ENCODE results near the gene MAS1L.

MAS1L gene

DNA sequence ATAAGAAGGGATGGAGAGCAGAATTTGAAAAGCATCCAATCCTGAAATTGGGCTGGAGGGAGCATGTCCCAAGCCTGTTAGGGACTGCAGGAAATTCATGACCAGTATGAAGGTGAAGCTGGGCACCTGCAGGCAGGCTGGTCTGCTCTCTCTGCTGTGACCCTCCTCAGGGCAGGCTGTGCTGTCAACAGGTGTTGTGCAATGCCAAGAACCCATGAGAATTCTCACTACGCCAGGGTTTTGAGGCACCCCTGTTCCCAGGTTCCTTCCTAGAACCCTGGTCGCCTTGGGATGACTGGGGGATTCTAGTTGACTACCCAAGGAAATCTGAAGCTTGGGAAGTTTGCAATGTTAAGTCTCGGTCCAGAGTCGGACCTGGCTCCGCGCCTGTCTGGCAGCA, 13.3 kb upstream of the MAS1L start:
- no peaks in the 10 kb centered on the region for H3K9me3 Mint-ChIP-seq
- no peaks in the 10 kb centered on the region for H3K4me1 Mint-ChIP-seq (ENCODE audit: low read depth)
- no peak overlapping the region for H3K27ac Mint-ChIP-seq
- H3K36me3 Mint-ChIP-seq (ENCODE audit: low read depth) = no peaks in the 10 kb centered on the region
- peaks cover 34% of the 10 kb centered on the region for H3K27me3 Mint-ChIP-seq
- no peak overlapping the region for H3K4me3 Mint-ChIP-seq

DNA sequence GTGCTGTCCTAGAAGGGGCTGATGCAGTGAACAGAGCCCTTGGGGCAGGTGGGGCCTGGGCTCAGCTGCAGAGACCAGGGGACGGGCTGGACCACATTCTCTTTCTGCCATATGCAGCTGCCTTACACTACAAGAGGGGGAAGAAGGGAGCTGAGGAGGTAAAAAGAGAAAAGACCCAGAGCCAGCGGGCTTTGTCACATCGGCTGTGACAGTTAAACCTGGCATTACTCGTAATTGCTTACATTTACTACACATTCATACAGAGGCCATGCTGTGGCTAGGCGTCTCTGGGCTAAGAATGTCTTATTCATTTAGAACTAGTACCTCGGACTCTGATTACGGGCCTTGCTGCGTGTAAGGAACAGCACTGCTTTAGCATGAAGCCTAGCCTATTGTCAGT, 12.8 kb upstream of the MAS1L start:
- Mint-ChIP-seq H3K27me3 (peaks cover 35% of the 10 kb centered on the region), H3K36me3 (ENCODE audit: low read depth) (no peaks in the 10 kb centered on the region)

DNA sequence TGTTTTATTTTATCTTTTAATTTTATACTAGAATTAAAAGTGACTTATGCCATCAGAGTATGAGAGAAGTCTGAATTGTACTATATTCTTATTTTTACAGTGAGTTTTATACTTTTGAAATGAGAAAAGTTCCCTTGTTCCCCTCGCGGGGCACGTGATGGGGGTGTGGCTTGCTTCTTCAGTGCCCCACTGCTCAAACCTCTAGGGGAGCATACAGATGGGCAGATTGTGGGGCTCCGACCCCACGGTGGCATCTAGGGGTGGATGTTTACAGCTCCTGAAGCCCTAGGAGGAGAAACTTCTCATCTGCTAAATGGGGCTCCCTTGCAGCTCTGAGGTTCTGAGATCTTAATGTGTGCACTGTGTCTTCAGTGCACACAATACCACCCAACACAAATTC, 11.9 kb upstream of the MAS1L start:
- no peaks in the 10 kb centered on the region for H3K36me3 Mint-ChIP-seq (ENCODE audit: low read depth)

More for the DNA sequence above, 12.8 kb upstream of the MAS1L start:
- H3K4me3 Mint-ChIP-seq = no peak overlapping the region
- H3K4me1 Mint-ChIP-seq (ENCODE audit: low read depth) = no peaks in the 10 kb centered on the region
- no peak overlapping the region for H3K27ac Mint-ChIP-seq
- no peaks in the 10 kb centered on the region for H3K9me3 Mint-ChIP-seq

DNA sequence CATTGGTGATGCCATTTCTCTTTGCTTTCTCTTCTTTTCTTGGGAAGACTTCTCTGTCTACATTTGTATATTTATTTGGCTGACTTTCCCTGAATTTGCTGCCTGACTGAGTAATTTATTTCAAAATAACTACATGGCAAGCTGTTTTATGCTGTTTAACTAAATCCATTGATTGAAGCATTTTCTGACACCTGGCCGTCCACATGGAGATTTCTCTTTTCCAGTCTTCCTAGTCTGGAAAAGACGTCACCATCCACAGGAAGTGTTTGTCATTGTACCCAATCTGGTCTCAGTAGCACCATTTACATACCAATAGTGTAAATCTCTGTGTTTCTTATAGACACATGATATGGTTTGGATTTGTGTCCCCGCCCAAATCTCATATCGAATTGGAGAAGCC, 9.2 kb upstream of the MAS1L start:
- no peaks in the 10 kb centered on the region for H3K4me1 Mint-ChIP-seq (ENCODE audit: low read depth)
- no peaks in the 10 kb centered on the region for H3K9me3 Mint-ChIP-seq
- no peak overlapping the region for H3K4me3 Mint-ChIP-seq
- H3K27me3 Mint-ChIP-seq = peaks cover 30% of the 10 kb centered on the region
- no peak overlapping the region for H3K27ac Mint-ChIP-seq
- no peaks in the 10 kb centered on the region for H3K36me3 Mint-ChIP-seq (ENCODE audit: low read depth)

More for the DNA sequence above, 11.9 kb upstream of the MAS1L start:
- H3K9me3 Mint-ChIP-seq = no peaks in the 10 kb centered on the region
- H3K4me3 Mint-ChIP-seq = no peak overlapping the region
- H3K4me1 Mint-ChIP-seq (ENCODE audit: low read depth) = no peaks in the 10 kb centered on the region
- H3K27me3 Mint-ChIP-seq = peaks cover 38% of the 10 kb centered on the region
- H3K27ac Mint-ChIP-seq = no peak overlapping the region

DNA sequence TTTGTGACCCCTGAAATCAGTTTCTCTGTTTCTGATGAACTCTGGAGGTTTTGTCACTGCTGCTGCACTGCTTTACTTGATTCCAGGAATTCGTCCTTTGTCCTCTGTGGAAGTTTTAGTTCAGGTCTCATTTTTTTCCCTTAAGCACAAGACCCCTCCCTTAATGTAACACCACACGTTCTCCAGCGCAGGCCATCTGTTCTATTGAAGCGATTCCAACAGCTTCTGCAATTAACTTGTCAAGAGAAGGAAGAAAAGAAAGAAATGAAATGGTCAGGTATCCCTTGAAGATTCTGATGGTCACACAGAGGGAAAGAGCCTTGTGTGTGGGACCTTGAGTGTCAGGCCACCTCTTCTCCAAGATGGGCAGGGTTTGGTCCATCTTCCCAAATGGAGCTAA, 7.8 kb upstream of the MAS1L start:
- no peaks in the 10 kb centered on the region for H3K4me1 Mint-ChIP-seq (ENCODE audit: low read depth)
- peaks cover 26% of the 10 kb centered on the region for H3K27me3 Mint-ChIP-seq
- no peak overlapping the region for H3K4me3 Mint-ChIP-seq
- H3K27ac Mint-ChIP-seq = no peak overlapping the region
- H3K9me3 Mint-ChIP-seq = no peaks in the 10 kb centered on the region
- no peaks in the 10 kb centered on the region for H3K36me3 Mint-ChIP-seq (ENCODE audit: low read depth)

DNA sequence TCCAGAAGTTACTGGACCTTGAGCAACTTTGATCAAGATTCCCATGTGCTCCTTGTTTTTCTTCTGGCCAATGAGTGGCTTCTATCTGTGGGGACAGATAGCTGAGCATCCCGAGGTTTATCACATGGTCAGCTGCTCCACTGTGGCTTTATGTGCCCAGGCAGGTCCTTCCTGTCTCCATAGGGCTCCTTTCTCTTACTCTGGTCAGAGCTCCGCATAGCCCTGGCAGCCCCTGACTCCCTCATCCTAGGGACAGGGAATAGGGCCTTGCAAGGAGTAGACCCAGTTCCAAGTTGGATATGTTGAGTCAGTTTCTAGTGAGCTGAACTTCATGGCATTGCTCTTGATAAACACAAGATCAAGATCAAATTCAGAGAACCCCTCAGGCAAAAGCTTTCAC, 6.4 kb upstream of the MAS1L start:
- Mint-ChIP-seq H3K4me1 (ENCODE audit: low read depth) (no peaks in the 10 kb centered on the region), H3K36me3 (ENCODE audit: low read depth) (no peaks in the 10 kb centered on the region), H3K27me3 (peaks cover 24% of the 10 kb centered on the region), H3K27ac (no peak overlapping the region), H3K9me3 (no peaks in the 10 kb centered on the region), H3K4me3 (no peak overlapping the region)

DNA sequence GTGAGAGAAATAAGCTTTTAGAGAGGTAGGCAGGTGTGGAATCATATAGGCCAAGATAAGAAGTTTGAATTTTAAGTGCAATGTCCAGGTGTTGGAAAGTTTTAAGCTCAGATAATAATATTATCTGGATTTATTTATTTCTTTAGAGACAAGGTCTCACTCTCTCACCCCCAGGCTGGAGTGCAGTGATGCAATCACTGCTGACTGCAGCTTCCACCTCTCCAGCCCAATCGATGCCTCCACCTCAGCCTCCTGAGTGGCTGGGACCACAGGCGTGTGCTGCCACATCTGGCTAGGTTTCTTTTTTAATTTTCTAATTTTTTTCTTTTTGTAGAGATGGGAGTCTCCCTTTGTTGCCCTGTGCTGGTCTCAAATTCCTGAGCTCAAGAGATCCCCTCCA, 5.5 kb upstream of the MAS1L start:
- Mint-ChIP-seq H3K4me3 (no peak overlapping the region), H3K27ac (no peak overlapping the region), H3K36me3 (ENCODE audit: low read depth) (no peaks in the 10 kb centered on the region), H3K9me3 (no peaks in the 10 kb centered on the region), H3K27me3 (peaks cover 15% of the 10 kb centered on the region), H3K4me1 (ENCODE audit: low read depth) (no peaks in the 10 kb centered on the region)

DNA sequence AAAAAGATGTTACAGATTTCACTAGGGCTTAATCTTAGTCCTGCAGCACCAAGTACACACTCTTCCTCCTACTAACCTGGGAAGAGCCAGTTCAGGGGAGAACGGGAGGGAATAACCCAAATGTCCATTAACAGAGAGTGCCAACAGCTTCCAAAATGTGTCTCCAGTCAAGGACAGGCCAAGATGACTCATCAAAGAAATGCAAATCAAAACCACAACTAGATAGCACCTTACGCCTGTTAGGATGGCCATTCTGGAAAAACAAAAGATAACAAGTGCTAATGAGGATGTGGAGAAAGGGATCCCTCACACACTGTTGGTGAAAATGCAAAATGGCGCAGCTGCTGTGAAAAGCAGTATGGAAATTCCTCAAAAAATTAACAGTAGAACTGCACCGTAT, 3.8 kb upstream of the MAS1L start:
- Mint-ChIP-seq H3K9me3 (no peaks in the 10 kb centered on the region), H3K36me3 (ENCODE audit: low read depth) (no peaks in the 10 kb centered on the region), H3K27me3 (peaks cover 15% of the 10 kb centered on the region), H3K4me1 (ENCODE audit: low read depth) (no peaks in the 10 kb centered on the region), H3K27ac (no peak overlapping the region), H3K4me3 (no peak overlapping the region)

DNA sequence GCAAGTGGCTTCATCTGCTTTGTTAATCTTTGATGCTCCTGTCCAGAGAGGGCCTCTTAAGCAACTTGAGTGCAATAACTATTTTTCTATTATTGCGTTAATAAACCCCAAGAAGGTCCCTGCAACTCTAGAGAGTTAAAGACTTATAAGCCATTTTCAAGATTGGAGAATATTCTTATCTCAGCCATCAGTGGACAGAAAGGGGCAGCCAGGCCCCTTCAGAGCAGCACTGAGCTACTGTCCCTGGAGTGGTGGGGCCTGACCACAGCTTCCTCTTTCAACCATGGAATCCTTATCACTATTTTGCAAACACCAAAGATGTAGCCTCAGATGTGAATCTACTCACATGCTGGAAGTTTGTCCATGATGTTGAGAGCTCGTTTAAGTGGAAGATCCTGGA, 2.8 kb upstream of the MAS1L start:
- Mint-ChIP-seq H3K9me3 (no peaks in the 10 kb centered on the region), H3K4me3 (no peak overlapping the region), H3K4me1 (ENCODE audit: low read depth) (no peaks in the 10 kb centered on the region), H3K36me3 (ENCODE audit: low read depth) (no peaks in the 10 kb centered on the region), H3K27me3 (peaks cover 19% of the 10 kb centered on the region), H3K27ac (no peak overlapping the region)

DNA sequence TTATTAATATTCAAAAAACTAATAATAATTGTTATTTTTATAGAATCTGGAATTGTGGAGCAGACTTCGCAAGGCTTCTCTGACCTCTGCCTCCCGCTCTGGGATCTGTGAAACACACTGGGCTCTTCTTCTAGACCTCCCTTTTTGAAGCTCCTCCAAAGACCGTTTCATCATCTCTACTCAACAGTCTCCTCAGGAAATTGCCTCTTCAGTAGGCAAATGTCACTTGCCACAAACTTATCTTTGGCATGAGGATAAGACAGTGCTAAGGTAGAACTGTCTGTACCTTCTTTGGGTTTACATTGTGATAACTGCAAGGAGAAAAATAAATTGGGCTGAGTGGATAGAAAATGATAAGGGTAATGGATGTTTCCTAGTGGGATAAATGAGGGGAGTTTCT, 2.3 kb upstream of the MAS1L start:
- Mint-ChIP-seq H3K27me3 (peaks cover 19% of the 10 kb centered on the region), H3K4me3 (no peak overlapping the region), H3K36me3 (ENCODE audit: low read depth) (no peaks in the 10 kb centered on the region), H3K27ac (no peak overlapping the region), H3K4me1 (ENCODE audit: low read depth) (no peaks in the 10 kb centered on the region), H3K9me3 (no peaks in the 10 kb centered on the region)

DNA sequence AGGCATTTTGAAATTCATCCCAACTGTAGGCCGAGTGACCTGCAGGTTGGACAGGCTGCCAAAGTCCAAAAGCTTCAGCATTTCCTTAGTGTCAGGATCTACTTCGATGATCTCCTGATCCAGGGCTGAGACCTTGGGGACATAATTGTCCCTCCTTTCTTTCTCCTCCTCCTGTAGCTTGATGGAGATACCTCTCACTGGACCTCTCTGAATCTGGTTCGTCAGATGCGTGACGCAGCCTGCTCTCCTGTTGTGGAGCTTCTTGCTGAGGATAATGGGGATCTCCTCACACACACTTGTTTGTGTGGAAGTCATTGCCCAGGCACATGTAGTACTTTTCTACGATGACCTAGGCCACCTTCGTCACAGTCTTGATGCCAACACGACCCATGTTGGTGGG, 1.5 kb upstream of the MAS1L start:
- Mint-ChIP-seq H3K4me1 (ENCODE audit: low read depth) (no peaks in the 10 kb centered on the region), H3K36me3 (ENCODE audit: low read depth) (no peaks in the 10 kb centered on the region), H3K4me3 (no peak overlapping the region), H3K9me3 (no peaks in the 10 kb centered on the region), H3K27me3 (peaks cover 19% of the 10 kb centered on the region), H3K27ac (no peak overlapping the region)

DNA sequence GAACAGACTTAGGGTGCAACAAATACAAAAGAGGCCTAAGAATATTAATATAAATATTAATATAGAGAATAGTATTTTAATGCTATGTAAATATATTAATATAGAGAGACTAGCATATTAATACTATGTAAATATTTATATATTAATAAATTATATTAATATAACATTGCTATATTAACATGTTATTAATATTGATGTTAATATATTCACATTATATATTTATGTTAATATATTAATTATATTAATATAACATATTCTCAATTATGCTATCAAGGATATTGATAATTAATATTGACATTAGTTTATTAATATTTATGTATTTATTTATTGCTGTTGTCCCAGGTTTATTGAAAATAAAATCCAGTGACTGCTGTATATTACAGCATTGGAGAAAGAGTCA, 1.1 kb upstream of the MAS1L start:
- Mint-ChIP-seq H3K36me3 (ENCODE audit: low read depth) (no peaks in the 10 kb centered on the region), H3K4me1 (ENCODE audit: low read depth) (no peaks in the 10 kb centered on the region), H3K4me3 (no peak overlapping the region), H3K27me3 (peaks cover 19% of the 10 kb centered on the region), H3K27ac (no peak overlapping the region), H3K9me3 (no peaks in the 10 kb centered on the region)

DNA sequence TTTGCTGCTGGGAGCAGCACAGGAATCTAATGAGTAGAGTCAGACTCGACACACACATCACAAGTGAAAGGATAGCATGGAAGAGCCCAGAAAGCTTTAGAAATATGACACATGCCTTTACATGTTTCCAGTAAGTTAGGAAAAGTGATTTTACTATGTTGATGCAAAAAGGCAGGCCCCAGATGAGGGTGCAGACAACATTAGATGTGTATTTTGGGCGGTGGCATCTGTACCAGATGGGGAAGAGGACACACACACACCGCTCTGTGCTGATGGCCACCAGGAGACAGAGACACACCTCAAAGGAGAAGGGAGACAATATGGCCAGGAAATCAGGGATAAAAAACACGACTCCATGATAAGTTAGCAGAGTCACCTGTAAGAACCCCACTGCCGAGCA, 625 bp downstream of the MAS1L start:
- Mint-ChIP-seq H3K27ac (no peak overlapping the region), H3K4me1 (ENCODE audit: low read depth) (no peaks in the 10 kb centered on the region), H3K36me3 (ENCODE audit: low read depth) (no peaks in the 10 kb centered on the region), H3K27me3 (peaks cover 23% of the 10 kb centered on the region), H3K9me3 (no peaks in the 10 kb centered on the region), H3K4me3 (no peak overlapping the region)

DNA sequence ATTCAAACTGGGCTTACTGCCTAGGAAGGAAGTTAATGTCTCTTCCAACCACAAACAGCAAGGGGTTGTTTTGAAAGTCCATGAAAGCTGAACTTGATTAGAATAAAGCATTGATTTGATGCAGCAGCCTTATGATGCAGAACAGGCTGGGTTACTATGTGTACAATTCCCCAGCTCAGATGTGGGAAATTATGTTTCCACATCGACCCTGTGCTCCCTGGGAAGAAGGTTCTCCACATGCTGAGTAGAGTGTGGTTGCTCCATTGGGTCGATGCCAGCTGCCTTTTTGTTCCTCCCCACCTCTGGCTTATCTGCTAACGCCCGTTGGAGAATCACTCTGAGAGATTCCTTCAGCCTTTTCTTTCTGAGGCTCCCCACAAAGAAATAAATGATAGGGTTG, 1.2 kb downstream of the MAS1L start:
- Mint-ChIP-seq H3K27ac (no peak overlapping the region), H3K27me3 (peaks cover 26% of the 10 kb centered on the region), H3K36me3 (ENCODE audit: low read depth) (no peaks in the 10 kb centered on the region), H3K4me3 (no peak overlapping the region), H3K9me3 (no peaks in the 10 kb centered on the region), H3K4me1 (ENCODE audit: low read depth) (no peaks in the 10 kb centered on the region)

DNA sequence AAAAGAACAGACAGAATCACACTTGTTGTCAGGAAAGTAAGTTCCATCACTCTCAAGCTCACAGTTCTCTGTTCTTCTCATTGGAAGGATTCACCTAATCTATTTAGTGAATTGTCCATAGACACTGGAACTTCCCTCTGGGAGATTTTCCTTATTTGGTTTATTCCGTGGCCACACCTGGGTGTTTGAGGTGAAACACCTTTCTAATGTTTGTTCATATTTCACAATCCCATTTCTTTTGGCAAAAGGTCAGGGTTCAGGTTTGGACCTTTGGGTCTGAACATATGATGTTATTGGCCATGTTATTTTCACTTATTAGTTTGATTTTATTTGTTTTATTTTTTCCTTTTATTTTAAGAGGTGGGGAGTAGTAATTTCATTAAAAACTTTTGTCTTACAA, 4.0 kb downstream of the MAS1L start:
- peaks cover 22% of the 10 kb centered on the region for H3K27me3 Mint-ChIP-seq
- H3K9me3 Mint-ChIP-seq = no peaks in the 10 kb centered on the region
- H3K4me3 Mint-ChIP-seq = no peak overlapping the region
- H3K27ac Mint-ChIP-seq = no peak overlapping the region
- H3K4me1 Mint-ChIP-seq (ENCODE audit: low read depth) = no peaks in the 10 kb centered on the region
- no peaks in the 10 kb centered on the region for H3K36me3 Mint-ChIP-seq (ENCODE audit: low read depth)

DNA sequence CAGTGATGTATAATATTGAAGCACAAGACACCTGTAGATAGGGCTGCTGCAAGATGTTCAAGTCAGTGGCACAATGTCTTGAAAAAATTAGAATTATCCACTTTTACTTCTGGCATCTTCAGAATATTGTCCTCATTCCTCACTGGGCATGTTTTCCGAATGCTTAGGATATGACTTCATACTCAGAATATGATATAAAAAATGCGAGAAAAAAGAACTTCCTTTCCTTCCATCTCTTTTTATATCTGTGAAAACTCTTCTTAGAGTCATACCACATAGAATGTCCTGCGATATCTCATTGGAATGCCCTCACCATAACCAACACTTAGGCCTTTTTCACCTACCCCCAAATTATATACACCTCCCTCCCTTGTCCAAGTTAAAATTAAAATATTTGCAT, 4.6 kb downstream of the MAS1L start:
- Mint-ChIP-seq H3K4me3 (no peak overlapping the region), H3K27ac (no peak overlapping the region), H3K27me3 (peaks cover 22% of the 10 kb centered on the region), H3K4me1 (ENCODE audit: low read depth) (no peaks in the 10 kb centered on the region), H3K9me3 (no peaks in the 10 kb centered on the region), H3K36me3 (ENCODE audit: low read depth) (no peaks in the 10 kb centered on the region)

DNA sequence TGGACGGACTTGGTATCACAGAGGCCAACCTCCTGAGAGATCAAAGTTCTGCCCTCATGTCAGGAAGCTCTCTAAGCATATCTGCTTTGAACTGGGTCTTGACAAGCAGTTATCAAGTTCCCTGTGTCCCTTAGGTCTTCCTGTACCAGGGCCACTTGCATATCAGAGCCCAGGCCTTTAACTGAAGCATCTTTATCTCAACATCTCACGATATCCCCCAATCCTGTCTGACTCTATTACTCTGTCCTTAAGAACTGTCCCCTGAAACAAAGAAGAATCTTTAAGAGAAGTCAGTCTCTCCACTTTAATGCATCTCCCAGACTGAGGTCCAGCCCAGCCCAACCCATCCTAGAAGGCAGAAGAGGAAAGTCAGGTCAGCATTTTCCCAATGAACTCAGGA, 8.2 kb downstream of the MAS1L start:
- no peak overlapping the region for H3K4me3 Mint-ChIP-seq
- H3K27me3 Mint-ChIP-seq = peaks cover 7% of the 10 kb centered on the region
- no peaks in the 10 kb centered on the region for H3K9me3 Mint-ChIP-seq
- no peaks in the 10 kb centered on the region for H3K36me3 Mint-ChIP-seq (ENCODE audit: low read depth)
- no peaks in the 10 kb centered on the region for H3K4me1 Mint-ChIP-seq (ENCODE audit: low read depth)
- no peak overlapping the region for H3K27ac Mint-ChIP-seq

Measured in stimulated activated naive CD8-positive, alpha-beta T cell treated with anti-CD3 and anti-CD28 coated beads, Interleukin-15, Interleukin-2, amounts not matched to agents 100 ng/mL and 50 ng/mL, for 24 hours (primary cell).